C4-2B (cell line): ENCODE measurements around the gene IL36A.

Experiments
- H3K27ac ChIP-seq: fragments of 450-650 bp; 2 replicates; pipeline ENCODE4 v1.5.1; 2017
- CTCF ChIP-seq: fragments of 450-650 bp; conservative IDR thresholded peaks from 2 replicates; pipeline ENCODE4 v1.5.1; 2017; ENCODE audit warnings: mild to moderate bottlenecking
- ZFX ChIP-seq: fragments of 450-650 bp; IDR thresholded peaks from 2 replicates; pipeline ENCODE4 v1.6.1; 2017

IL36A gene

GRCh38 chr2:112972423-112973086, 32.7 kb upstream of the IL36A start:
- no peak overlapping the region for H3K27ac ChIP-seq
- TF ChIP-seq ZFX (no peak), CTCF (no peak)

- no peak overlapping the region for H3K27ac ChIP-seq
- TF ChIP-seq ZFX = no peak
- no peak for TF ChIP-seq CTCF
Measured at GRCh38 chr2:112973156-112973555, 32.1 kb upstream of the IL36A start.

- H3K27ac ChIP-seq = no peak within 1 kb of the TSS
- TF ChIP-seq ZFX (no peak), CTCF (no peak)
Measured at GRCh38 chr2:112977559-112978056, 27.7 kb upstream of the IL36A start, which contains the start of gene IL36G. IL36G (plus strand) TSS chr2:112978006; CDS start chr2:112978639, 633 bp downstream.

- TF ChIP-seq CTCF (no peak), ZFX (no peak)
- H3K27ac ChIP-seq = no peak overlapping the region
Measured at GRCh38 chr2:112979731-112980130, 25.5 kb upstream of the IL36A start.

- H3K27ac ChIP-seq = no peak overlapping the region
- no peak for TF ChIP-seq CTCF
- TF ChIP-seq ZFX = no peak
Measured at GRCh38 chr2:112980537-112980936, 24.7 kb upstream of the IL36A start.

- no peak overlapping the region for H3K27ac ChIP-seq
- TF ChIP-seq ZFX (no peak), CTCF (no peak)
Measured at GRCh38 chr2:112985090-112985489, 20.2 kb upstream of the IL36A start.

- H3K27ac ChIP-seq = no peak overlapping the region
- TF ChIP-seq CTCF (no peak), ZFX (no peak)
Measured at GRCh38 chr2:112989611-112990010, 15.6 kb upstream of the IL36A start.
